Retina (tissue), 1 donor: ENCODE measurements around the gene SYNPO2.
"Not testable (repeated sequence)": the region's sequence is repeated elsewhere in the genome, so short reads cannot be mapped to it uniquely, and the experiment has no call there.

ENCODE experiments used
- DNase-seq: peaks from one replicate; pipeline ENCODE4 v3.0.0-alpha.2; 2016

SYNPO2 gene

GRCh38 chr4:118888666-118889311 lies at the start of gene SYNPO2:
Gene SYNPO2, plus strand, starts transcription at chr4:118888854. Its CDS starts 183 bp downstream, at chr4:118889037.
- peak; percentile 90 for DNase-seq

- no peak for DNase-seq
Measured at GRCh38 chr4:118839221-118839927, 49.3 kb upstream of the SYNPO2 start.

- no peak for DNase-seq
Measured at GRCh38 chr4:118842055-118842454, 46.6 kb upstream of the SYNPO2 start.

- no peak for DNase-seq
Measured at GRCh38 chr4:118843237-118843636, 45.4 kb upstream of the SYNPO2 start.

GRCh38 chr4:118845552-118846050 lies 43.1 kb upstream of the SYNPO2 start:
- DNase-seq: no peak

- DNase-seq: no peak
Measured at GRCh38 chr4:118846979-118847378, 41.7 kb upstream of the SYNPO2 start.

- DNase-seq: no peak
Measured at GRCh38 chr4:118848242-118848641, 40.4 kb upstream of the SYNPO2 start.

- no peak for DNase-seq
Measured at GRCh38 chr4:118848901-118849300, 39.8 kb upstream of the SYNPO2 start.

GRCh38 chr4:118849867-118850487 lies 38.7 kb upstream of the SYNPO2 start:
- DNase-seq: no peak

GRCh38 chr4:118850488-118851173 lies 38.0 kb upstream of the SYNPO2 start:
- DNase-seq: no peak

GRCh38 chr4:118857760-118858159 lies 30.9 kb upstream of the SYNPO2 start:
- no peak for DNase-seq

GRCh38 chr4:118858779-118859178 lies 29.9 kb upstream of the SYNPO2 start:
- no peak for DNase-seq

GRCh38 chr4:118865091-118865708 lies 23.5 kb upstream of the SYNPO2 start:
- DNase-seq: peak; percentile 41

- DNase-seq: no peak
Measured at GRCh38 chr4:118866442-118866841, 22.2 kb upstream of the SYNPO2 start.

- DNase-seq: no peak
Measured at GRCh38 chr4:118867311-118868067, 21.2 kb upstream of the SYNPO2 start.

GRCh38 chr4:118869808-118870342 lies 18.8 kb upstream of the SYNPO2 start:
- DNase-seq: no peak

GRCh38 chr4:118872181-118872580 lies 16.5 kb upstream of the SYNPO2 start:
- DNase-seq: no peak

- no peak for DNase-seq
Measured at GRCh38 chr4:118877797-118878196, 10.9 kb upstream of the SYNPO2 start.

- not testable (repeated sequence) for DNase-seq
Measured at GRCh38 chr4:118878507-118878906, 10.1 kb upstream of the SYNPO2 start.

GRCh38 chr4:118879409-118879808 lies 9.2 kb upstream of the SYNPO2 start:
- DNase-seq: no peak

- no peak for DNase-seq
Measured at GRCh38 chr4:118881512-118882146, 7.0 kb upstream of the SYNPO2 start.
